GM18526 (cell line): ENCODE results near the gene RIMBP2.

Experiments used
- POLR2A ChIP-seq: IDR thresholded peaks from 3 replicates; pipeline ENCODE4 v1.6.1; 2011; ENCODE audit not compliant: insufficient read length; ENCODE audit errors: extremely low read depth

The RIMBP2 gene

GRCh38 chr12:130745921-130746320, 29.8 kb upstream of the RIMBP2 start:
- no peak for TF ChIP-seq POLR2A

DNA sequence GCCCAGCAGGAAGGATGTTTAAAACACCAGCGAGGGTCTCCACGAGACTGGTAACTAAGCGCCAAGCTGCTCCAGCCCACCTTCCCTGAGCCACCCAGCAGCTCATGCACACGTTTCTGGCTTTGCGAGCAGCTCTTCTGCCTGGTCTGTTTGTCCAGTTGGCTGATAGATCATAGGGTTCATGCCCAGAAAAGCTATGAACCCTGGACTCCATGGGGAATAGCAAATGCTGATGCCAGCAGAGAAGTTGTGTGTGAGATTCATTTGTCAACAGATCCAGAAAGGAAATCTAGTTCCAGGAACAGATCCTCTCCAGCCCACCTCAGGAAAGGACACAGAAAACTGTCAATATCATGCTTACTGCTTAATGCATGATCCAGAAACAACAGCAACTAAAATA, 28.2 kb upstream of the RIMBP2 start:
- TF ChIP-seq POLR2A = no peak

DNA sequence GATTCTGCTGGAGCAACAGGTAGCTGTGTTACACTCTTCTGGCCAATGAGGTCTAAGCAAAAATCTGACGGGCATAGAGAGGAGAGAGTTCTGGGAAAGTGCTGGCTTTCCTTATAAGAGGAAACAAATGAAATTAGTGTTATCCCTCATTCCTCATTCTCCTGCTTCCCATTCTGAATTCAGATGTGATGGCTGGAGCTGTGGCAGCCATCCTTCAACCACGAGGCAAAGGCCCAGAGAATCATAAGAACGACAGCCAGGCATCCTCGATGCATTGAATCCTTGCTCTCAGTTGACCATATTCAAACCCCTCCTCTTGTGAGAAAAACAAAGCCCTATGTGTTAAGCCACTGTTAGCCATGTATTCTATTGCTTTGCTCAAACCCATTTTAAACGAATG, 27.5 kb upstream of the RIMBP2 start:
- TF ChIP-seq POLR2A = no peak

GRCh38 chr12:130743176-130743575, 27.1 kb upstream of the RIMBP2 start:
- no peak for TF ChIP-seq POLR2A

DNA sequence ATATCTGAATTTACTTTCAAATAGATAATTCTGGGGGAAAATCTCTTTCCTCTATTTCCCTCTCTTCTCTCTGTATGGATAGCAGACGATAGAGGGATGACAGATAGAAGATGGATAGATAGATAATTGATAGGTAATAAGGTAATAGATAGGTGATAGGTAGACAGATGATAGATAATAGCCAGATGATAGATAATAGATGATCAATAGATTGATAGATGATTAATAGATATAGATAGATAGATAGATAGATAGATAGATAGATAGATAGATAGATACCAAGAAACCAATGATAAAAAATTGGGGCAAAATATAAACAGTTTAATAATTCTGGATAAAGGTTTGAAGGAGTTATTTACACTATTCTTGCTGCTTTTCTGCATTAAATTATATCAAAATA, 26.6 kb upstream of the RIMBP2 start:
- TF ChIP-seq POLR2A = no peak

- TF ChIP-seq POLR2A = no peak
Observed at GRCh38 chr12:130742112-130742511, 26.0 kb upstream of the RIMBP2 start.

- TF ChIP-seq POLR2A = no peak
Observed at GRCh38 chr12:130739571-130739970, 23.5 kb upstream of the RIMBP2 start.

DNA sequence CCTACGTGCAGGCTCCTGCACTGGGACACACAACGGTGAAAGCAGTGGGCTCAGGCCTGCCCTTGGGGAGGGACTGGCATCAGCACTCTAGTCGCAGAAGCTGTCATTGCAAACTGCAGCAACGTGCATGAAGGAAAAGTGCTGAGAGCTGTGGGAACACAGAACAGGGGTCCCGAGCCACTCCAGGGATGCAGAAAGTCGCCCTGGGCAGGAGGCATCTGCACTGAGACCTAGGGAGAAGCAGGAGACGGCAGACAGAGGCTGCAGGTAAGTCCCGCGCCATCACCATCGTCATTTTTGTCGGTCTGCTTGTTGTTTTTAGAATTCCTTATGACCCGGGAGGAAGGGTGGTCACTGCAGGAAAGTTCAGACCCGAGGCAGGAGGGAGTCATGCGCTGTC, 21.6 kb upstream of the RIMBP2 start:
- TF ChIP-seq POLR2A = no peak

GRCh38 chr12:130729344-130729743, 13.2 kb upstream of the RIMBP2 start:
- no peak for TF ChIP-seq POLR2A

DNA sequence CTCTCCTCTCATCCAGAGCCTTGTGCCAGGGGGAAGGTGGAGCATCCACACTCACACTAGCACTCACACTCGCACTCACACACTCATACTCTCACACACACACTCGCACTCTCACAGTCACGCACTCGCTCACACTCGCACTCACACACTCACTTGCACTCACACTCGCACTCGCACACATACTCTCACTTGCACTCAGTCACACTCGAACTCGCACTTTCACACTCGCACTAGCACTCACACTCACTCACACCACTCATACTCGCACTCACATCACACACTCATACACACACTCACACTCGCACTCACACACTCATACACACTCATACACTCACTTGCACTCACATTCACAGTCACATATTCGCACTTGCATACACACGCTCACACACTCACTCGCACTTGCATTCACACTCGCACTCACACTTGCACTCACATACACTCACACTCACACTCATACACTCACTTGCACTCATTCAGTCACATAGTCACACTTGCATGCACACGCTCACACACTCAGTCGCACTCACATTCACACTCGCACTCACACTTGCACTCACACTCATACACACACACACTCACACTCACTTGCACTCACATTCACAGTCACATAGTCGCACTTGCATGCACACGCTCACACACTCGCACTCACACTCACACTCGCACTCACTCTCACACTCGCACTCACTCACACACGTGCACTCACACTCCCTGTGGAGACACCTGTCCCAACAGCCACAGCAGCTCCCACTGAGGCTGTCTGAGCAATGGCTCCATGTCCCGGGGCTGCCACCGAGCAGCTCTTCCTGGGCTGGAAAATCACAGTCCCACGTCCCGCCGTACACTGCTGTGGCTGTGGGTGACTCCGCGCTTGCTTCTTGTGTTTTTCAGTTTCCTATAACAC, 12.3 kb upstream of the RIMBP2 start:
- TF ChIP-seq POLR2A = no peak

DNA sequence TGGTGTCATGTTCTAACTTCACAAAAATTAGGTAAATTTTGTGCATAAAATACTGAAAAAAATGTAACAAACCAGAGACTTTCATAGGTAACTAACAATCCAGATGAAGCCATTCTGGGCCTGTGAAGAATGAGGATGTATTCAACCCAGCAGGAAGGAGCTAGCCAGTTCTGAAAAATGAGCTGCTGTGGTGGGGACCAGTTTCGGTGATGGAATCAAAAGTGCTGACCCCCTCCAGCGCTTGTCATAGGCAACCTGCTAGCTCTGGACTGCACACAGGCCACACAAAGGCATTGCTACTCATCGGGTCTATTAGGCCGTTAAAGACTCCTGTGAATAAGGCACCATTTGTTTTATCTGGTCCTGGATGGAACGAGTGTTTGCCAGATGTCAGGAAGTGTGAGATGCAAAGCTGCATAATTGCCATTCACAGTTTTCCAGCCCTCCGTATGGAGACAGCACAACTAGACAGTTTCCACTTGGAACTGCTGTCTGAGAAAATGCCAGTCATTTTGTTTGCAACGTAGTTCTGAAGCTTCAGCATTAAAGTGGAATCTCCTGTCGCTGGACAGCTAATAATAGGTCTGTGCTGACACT, 3.3 kb upstream of the RIMBP2 start:
- no peak for TF ChIP-seq POLR2A

GRCh38 chr12:130717752-130718151, 1.7 kb upstream of the RIMBP2 start:
- no peak for TF ChIP-seq POLR2A

DNA sequence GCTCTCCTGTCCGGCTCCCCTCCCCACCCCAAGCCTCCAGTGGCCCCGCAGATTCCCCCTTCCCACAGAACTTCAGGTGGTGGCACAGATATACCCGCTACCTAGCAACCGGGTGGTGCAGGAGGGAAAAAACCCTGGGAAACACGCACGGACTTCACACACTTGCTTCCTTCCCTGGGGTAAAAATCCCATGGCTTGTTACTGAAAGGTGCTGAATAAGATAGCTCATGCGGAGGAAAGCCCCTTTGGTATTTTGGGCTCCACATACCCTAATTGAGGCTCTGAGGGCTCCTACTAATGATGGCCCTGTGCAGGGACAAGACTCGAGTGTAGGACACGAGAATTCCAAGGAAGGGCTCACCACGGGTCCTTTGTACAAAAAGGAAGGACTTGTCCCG, 869 bp upstream of the RIMBP2 start:
- TF ChIP-seq POLR2A = no peak

DNA sequence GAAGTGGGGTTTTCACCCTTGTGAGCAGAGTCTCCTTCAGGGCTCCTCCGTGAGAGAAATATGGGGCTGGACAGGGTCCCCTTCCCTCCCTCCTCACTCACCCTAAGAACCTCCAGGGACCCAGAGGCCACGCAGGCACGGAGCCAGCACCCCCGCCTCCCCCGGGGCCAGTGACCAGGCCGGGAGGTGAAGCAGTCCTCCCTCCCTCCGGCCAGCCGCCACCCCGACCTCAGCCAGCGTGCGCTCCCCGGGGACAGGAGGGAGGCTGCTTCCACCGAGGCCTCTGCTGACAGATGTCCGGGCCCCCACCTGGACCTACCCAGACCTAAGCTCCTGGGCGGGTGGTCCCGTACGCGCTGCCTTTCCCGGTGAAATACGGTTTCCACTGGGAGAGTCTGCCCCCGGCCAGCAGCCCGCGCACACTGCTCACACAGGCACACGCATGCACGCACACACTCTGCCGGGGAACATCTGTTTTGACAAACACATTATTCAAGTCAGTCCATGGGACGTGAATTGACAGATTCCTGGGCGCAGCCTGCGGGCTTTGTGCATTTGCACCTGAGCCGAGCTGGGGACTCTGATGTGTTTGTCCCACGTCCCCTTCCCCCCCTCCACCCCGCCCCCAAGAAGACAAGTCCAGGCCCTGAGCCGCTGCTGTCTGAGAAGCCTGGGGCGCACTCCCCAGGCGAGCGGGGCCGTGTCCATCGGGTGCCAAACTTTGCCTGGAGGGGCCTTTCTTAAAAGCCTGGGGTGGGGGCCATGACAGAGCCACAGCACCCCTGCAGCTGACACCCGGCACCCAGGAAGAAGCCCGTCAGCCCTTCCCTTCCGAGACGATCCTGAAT, 725 bp downstream of the RIMBP2 start:
- TF ChIP-seq POLR2A = no peak

- no peak for TF ChIP-seq POLR2A
Observed at GRCh38 chr12:130714591-130715149, 1.4 kb downstream of the RIMBP2 start.
